Vagina (tissue), 2 donors: Measurements from ENCODE around the gene ANO6.

ENCODE experiments used
- CTCF ChIP-seq, 3 experiments: fragments of 450-650 bp in 2 of 3; fragments of 200-600 bp in 1 of 3; sonication (generic) in 1 of 3; IDR thresholded peaks; one replicate each; pipeline ENCODE4 v1.5.1; 2017 to 2019; ENCODE audit warnings: antibody characterized with exemption in 3 of 3, mild to moderate bottlenecking in 2 of 3, moderate library complexity in 2 of 3
- POLR2A ChIP-seq, 2 donors: fragments of 450-650 bp; IDR thresholded peaks; one replicate each; pipeline ENCODE4 v1.6.1; 2017; ENCODE audit warnings: antibody characterized with exemption in 2 of 2, mild to moderate bottlenecking in 2 of 2, moderate library complexity in 2 of 2
- POLR2AphosphoS5 ChIP-seq, 2 donors: sonication (generic); formaldehyde crosslinking; IDR thresholded peaks; one replicate each; pipeline ENCODE4 v1.9.0; 2017; ENCODE audit warnings: antibody characterized with exemption in 2 of 2, mild to moderate bottlenecking in 2 of 2, low read depth in 1 of 2; ENCODE audit not compliant: insufficient read depth in 1 of 2

GRCh38 chr12:45220363-45220931, 4.6 kb downstream of the ANO6 start:
- TF ChIP-seq POLR2A (IDR thresholded peaks at IDR 0.05): no peak
- TF ChIP-seq CTCF (IDR thresholded peaks at IDR 0.05): no peak
- peak in 1 of 2 donors; percentile 84 for TF ChIP-seq POLR2AphosphoS5 (IDR thresholded peaks at IDR 0.05; ENCODE audit: insufficient read depth in 1 of 2, low read depth in 1 of 2)
